GM21390 (cell line): ENCODE data around the gene NTPCR.
A peak's percentile ranks its signal among the peaks of the same experiment; 100 is the strongest.
"Not testable (repeated sequence)": the region's sequence is repeated elsewhere in the genome, so short reads cannot be mapped to it uniquely, and the experiment has no call there.

Experiments
- ATAC-seq: cut with Tn5 transposase; IDR thresholded peaks from one replicate; pipeline ENCODE4 v1.9.1; 2021; ENCODE audit not compliant: unreplicated experiment

NTPCR gene

GRCh38 chr1:232925421-232926220, 24.8 kb upstream of the NTPCR start:
- ATAC-seq = no peak

GRCh38 chr1:232927166-232927565, 23.2 kb upstream of the NTPCR start:
- ATAC-seq = not testable (repeated sequence)

GRCh38 chr1:232927830-232928505, 22.4 kb upstream of the NTPCR start:
- ATAC-seq = no peak

- ATAC-seq = no peak
Observed at GRCh38 chr1:232932486-232933425, 17.7 kb upstream of the NTPCR start.

- no peak for ATAC-seq
Observed at GRCh38 chr1:232936941-232937340, 13.5 kb upstream of the NTPCR start.

GRCh38 chr1:232937741-232938375, 12.6 kb upstream of the NTPCR start:
- no peak for ATAC-seq

- no peak for ATAC-seq
Observed at GRCh38 chr1:232938926-232939325, 11.5 kb upstream of the NTPCR start.

- no peak for ATAC-seq
Observed at GRCh38 chr1:232939748-232940147, 10.7 kb upstream of the NTPCR start.

GRCh38 chr1:232940262-232940661, 10.1 kb upstream of the NTPCR start:
- ATAC-seq = peak; percentile 51

GRCh38 chr1:232942413-232943294, 7.8 kb upstream of the NTPCR start:
- ATAC-seq = no peak

GRCh38 chr1:232943679-232944252, 6.6 kb upstream of the NTPCR start:
- ATAC-seq = peak; percentile 55

GRCh38 chr1:232944347-232944746, 6.1 kb upstream of the NTPCR start:
- ATAC-seq = no peak

GRCh38 chr1:232949636-232950196, 695 bp upstream of the NTPCR start:
- no peak for ATAC-seq

GRCh38 chr1:232951180-232951579, 769 bp downstream of the NTPCR start:
- no peak for ATAC-seq

- no peak for ATAC-seq
Observed at GRCh38 chr1:232951605-232952004, 1.2 kb downstream of the NTPCR start.

GRCh38 chr1:232952514-232953499, 2.4 kb downstream of the NTPCR start:
- peak; percentile 55 for ATAC-seq

GRCh38 chr1:232954594-232955365, 4.4 kb downstream of the NTPCR start:
- no peak for ATAC-seq
